ENCODE data around the gene MERTK. TPM values are rescaled to one million over a fixed set of nuclear protein-coding genes. Genes with fewer than 3 reads are reported as not detected.

MERTK gene
- total and polyA plus RNA-seq, 2 of the 13 experiments (the other 11 are each of a cell fraction or from before 2014, with no cell fraction given) = 37.3 to 44.7 TPM

- TF ChIP-seq SP1 (IDR thresholded peaks at IDR 0.05) (no peak), SP1 (CRISPR knock-in tag; IDR thresholded peaks at IDR 0.05) (peak; percentile 62; the same call in 1 of the 2 replicates), GPN1 (CRISPR knock-in tag; IDR thresholded peaks at IDR 0.05; ENCODE audit: borderline replicate concordance) (no peak), POLR2AphosphoS5 (IDR thresholded peaks at IDR 0.05; ENCODE audit: low read depth, low read length) (peak; percentile 97), TRAFD1 (CRISPR knock-in tag; IDR thresholded peaks at IDR 0.05; ENCODE audit: borderline replicate concordance) (no peak), ZNF530 (CRISPR knock-in tag; IDR thresholded peaks at IDR 0.05; ENCODE audit: low read depth) (no peak), GTF3A (CRISPR knock-in tag; conservative IDR thresholded peaks at IDR 0.05) (no peak), PHF5A (CRISPR knock-in tag; IDR thresholded peaks at IDR 0.05; ENCODE audit: low read depth, unreplicated experiment) (peak; percentile 47), HNRNPUL1 (IDR thresholded peaks at IDR 0.05; ENCODE audit: low read depth, low read length) (no peak), GABPB1 (CRISPR knock-in tag; IDR thresholded peaks at IDR 0.05) (peak; percentile 87), FOXP4 (CRISPR knock-in tag; IDR thresholded peaks at IDR 0.05) (peak; percentile 71), RBAK (CRISPR knock-in tag; IDR thresholded peaks at IDR 0.05) (no peak), CENPBD1 (CRISPR knock-in tag; IDR thresholded peaks at IDR 0.05; ENCODE audit: borderline replicate concordance, low read depth) (no peak; the same call in 1 of the 2 replicates), EED (CRISPR knock-in tag; IDR thresholded peaks at IDR 0.05) (no peak), POLR2G (IDR thresholded peaks at IDR 0.05; ENCODE audit: low read depth, low read length) (peak; percentile 98), ZNF496 (CRISPR knock-in tag; IDR thresholded peaks at IDR 0.05; ENCODE audit: insufficient replicate concordance) (no peak), GFI1 (CRISPR knock-in tag; IDR thresholded peaks at IDR 0.05; ENCODE audit: borderline replicate concordance) (0 out of 2 replicates have a peak, but pooled peaks have one; percentile 12), RFXAP (CRISPR knock-in tag; IDR thresholded peaks at IDR 0.05; ENCODE audit: borderline replicate concordance) (peak; percentile 81; the same call in 1 of the 2 replicates), FOXO4 (CRISPR knock-in tag; conservative IDR thresholded peaks at IDR 0.05) (no peak), ZNF317 (CRISPR knock-in tag; IDR thresholded peaks at IDR 0.05) (peak; percentile 60; the same call in 1 of the 2 replicates), ETV5 (CRISPR knock-in tag; IDR thresholded peaks at IDR 0.05; ENCODE audit: borderline replicate concordance) (peak; percentile 91), RNF219 (CRISPR knock-in tag; IDR thresholded peaks at IDR 0.05) (no peak)
Measured at GRCh38 chr2:111897924-111898702, at the start of gene MERTK (continued).
